Tibial artery (tissue), 4 donors: Measurements from ENCODE around the gene PIK3R5.

Source experiments
- DNase-seq, 2 donors: peaks; one replicate each; pipeline ENCODE4 v3.0.0-alpha.2; 2019
- H3K27ac ChIP-seq, 2 donors: fragments of 200-600 bp; sonication (generic) in 1 of 2; 1 replicate in 1 of 2; 2 replicates in 1 of 2; pipeline ENCODE4 v1.5.1; 2018 to 2019; ENCODE audit warnings: mild to moderate bottlenecking in 1 of 2
- H3K27me3 ChIP-seq, 2 donors: fragments of 200-600 bp; sonication (generic) in 1 of 2; one replicate each; pipeline versions ENCODE4 v1.5.1 to v1.6.0; 2016 to 2019
- H3K36me3 ChIP-seq, 3 donors: fragments of 200-600 bp; sonication (generic) in 2 of 3; one replicate each; pipeline ENCODE4 v1.5.1; 2016 to 2019; ENCODE audit warnings: mild to moderate bottlenecking in 2 of 3
- H3K4me1 ChIP-seq, 4 donors: fragments of 200-600 bp; sonication (generic) in 2 of 4; 1 replicate in 3 of 4; 2 replicates in 1 of 4; pipeline ENCODE4 v1.5.1; 2016 to 2019
- H3K4me3 ChIP-seq, 2 donors: fragments of 200-600 bp; sonication (generic) in 1 of 2; 1 replicate in 1 of 2; 2 replicates in 1 of 2; pipeline ENCODE4 v1.5.1; 2018 to 2019; ENCODE audit warnings: mild to moderate bottlenecking in 2 of 2
- H3K9me3 ChIP-seq, 3 donors: fragments of 200-600 bp; sonication (generic) in 1 of 3; one replicate each; pipeline ENCODE4 v1.5.1; 2016 to 2019
- intact Hi-C: fragments of 100-400 bp; cut with DNase I; formaldehyde crosslinking; loops from one replicate; pipeline ENCODE4 v1.15.0; 2023; ENCODE audit warnings: low total_unique reads
- TF ChIP-seq, protein P1 (sequence below), 2 experiments: fragments of 200-600 bp in 1 of 2; fragments of 450-650 bp in 1 of 2; IDR thresholded peaks; one replicate each; pipeline ENCODE4 v1.5.1; 2017 to 2019; ENCODE audit warnings: antibody characterized with exemption in 2 of 2, mild to moderate bottlenecking in 1 of 2, moderate library complexity in 1 of 2

PIK3R5 gene

DNA sequence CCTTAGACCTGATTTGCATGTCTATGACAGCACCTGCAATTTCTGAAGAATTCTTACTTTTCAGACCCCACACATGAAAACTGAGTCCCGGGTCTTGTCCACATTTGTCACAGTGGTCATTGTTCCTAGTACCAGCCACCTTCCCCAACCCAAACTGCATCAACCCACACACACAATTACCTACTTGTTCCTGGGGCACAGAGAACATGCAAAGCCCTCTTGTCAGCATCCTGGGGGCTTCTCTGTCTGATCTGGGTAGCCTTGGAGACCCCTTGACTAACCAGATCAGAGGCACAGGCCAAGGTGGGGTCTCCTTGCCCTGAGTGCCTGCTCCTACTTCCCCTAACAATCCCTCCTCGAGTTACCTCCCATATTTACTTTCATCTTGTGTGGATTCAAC is 61.3 kb downstream of the PIK3R5 start:
- TF ChIP-seq, protein P1, sequence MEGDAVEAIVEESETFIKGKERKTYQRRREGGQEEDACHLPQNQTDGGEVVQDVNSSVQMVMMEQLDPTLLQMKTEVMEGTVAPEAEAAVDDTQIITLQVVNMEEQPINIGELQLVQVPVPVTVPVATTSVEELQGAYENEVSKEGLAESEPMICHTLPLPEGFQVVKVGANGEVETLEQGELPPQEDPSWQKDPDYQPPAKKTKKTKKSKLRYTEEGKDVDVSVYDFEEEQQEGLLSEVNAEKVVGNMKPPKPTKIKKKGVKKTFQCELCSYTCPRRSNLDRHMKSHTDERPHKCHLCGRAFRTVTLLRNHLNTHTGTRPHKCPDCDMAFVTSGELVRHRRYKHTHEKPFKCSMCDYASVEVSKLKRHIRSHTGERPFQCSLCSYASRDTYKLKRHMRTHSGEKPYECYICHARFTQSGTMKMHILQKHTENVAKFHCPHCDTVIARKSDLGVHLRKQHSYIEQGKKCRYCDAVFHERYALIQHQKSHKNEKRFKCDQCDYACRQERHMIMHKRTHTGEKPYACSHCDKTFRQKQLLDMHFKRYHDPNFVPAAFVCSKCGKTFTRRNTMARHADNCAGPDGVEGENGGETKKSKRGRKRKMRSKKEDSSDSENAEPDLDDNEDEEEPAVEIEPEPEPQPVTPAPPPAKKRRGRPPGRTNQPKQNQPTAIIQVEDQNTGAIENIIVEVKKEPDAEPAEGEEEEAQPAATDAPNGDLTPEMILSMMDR (IDR thresholded peaks at IDR 0.05) = no peak

DNA sequence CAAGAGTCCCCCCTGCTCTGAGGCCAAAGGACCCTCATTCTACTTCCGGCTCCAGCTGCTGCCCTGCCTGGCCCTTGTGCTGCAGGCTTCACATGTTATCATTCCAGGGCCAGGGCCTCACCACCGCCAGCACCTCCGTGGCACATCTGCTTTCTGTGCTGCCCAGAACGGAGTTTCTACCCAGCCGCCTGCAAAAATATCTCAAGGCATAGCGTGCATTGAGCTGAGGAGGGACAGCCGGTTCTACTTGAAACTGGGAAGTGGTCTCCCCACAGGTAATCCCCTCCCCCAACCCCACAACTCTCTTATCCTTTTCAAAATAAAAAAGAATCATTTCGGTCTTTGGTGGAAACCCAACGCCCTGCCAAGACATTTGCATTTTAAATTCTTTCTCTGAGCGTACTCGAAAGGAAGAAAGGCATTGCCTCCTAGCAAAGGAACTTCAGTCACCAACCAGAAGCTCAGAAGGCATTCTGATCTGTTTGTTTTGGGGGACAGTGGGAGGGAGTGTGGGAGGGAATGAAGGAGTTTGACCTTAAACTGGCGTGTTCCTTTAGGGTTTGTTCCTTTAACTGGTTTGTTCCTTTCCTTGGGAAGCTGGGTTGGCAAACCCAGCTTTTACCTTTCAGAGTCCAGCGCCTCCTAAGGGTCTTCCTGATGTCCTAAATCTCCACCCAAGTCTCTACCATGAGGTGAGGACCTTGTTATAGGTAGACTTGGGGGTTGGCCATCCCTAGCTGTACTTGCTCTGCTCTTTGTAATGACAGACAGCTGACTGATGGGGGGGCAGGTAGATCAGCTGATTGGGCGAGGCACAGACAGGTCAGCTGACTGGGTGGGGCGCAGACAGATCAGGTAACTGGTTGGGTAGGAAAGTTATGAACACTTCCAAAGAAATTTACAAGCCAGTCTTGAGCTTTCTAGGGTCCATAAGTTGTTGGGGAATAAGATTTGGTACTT is 64.6 kb downstream of the PIK3R5 start:
- DNase-seq = peak in 1 of 2 donors; percentile 33
- Histone ChIP-seq H3K27ac (no peak overlapping the region), H3K36me3 (no peaks in the 10 kb centered on the region), H3K9me3 (no peaks in the 10 kb centered on the region), H3K4me3 (no peak overlapping the region), H3K27me3 (peaks cover 0 to 31% of the 10 kb centered on the region in 2 donors), H3K4me1 (no peaks in the 10 kb centered on the region)
- TF ChIP-seq, protein P1 (IDR thresholded peaks at IDR 0.05) = no peak
- intact Hi-C loops = no loop called here

More for the DNA sequence above, 61.3 kb downstream of the PIK3R5 start:
- H3K27ac ChIP-seq = no peak overlapping the region
- no peaks in the 10 kb centered on the region for H3K4me1 ChIP-seq
- intact Hi-C loops = no loop called here
- H3K36me3 ChIP-seq = no peaks in the 10 kb centered on the region
- H3K4me3 ChIP-seq = no peak overlapping the region
- no peaks in the 10 kb centered on the region for H3K9me3 ChIP-seq
- no peak for DNase-seq
- peaks cover 0 to 25% of the 10 kb centered on the region in 2 donors for H3K27me3 ChIP-seq

DNA sequence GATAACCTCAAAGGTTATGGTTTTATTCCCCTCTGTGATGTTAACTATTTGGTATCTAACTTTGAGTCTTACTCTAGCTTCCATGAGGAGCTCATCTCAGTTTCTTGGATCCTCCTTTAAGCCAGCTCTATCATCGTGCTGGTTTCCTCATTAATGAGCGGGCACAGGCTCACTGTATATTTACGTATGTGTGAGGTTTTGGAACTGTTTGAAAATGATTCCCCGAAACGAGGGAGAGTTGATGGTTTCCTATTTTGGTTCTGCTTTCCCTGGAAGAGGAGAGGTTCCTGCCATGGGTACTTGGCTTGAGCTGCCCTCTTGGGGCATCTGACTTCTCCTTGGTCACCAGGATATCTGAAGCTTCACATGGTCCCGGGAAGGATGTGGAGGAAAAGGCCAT is 65.3 kb downstream of the PIK3R5 start:
- intact Hi-C loops = no loop called here
- H3K36me3 ChIP-seq = no peaks in the 10 kb centered on the region
- TF ChIP-seq, protein P1 (IDR thresholded peaks at IDR 0.05) = no peak
- H3K9me3 ChIP-seq = no peaks in the 10 kb centered on the region
- H3K4me3 ChIP-seq = no peak overlapping the region
- peaks cover 0 to 34% of the 10 kb centered on the region in 2 donors for H3K27me3 ChIP-seq
- no peak for DNase-seq
- H3K4me1 ChIP-seq = no peaks in the 10 kb centered on the region
- no peak overlapping the region for H3K27ac ChIP-seq

DNA sequence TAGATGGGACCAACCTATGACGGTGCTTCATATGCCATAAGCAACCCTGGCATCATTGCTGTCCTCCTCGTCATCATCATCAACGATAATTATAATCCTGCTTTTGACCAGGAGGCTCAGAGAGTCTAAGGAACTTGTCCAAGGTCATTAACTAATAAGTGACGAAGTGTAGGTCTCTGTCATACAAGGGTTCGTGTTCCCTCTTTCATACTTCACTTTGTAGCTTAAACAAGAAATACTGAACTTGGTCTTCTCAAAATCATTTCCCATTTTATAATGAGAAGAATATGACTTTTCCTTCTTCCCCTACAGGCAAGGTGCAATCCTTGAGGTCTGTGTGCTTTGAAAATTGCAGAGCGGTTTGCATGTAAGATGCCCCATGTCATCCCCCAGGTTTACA is 66.9 kb downstream of the PIK3R5 start:
- Histone ChIP-seq H3K36me3 (no peaks in the 10 kb centered on the region), H3K9me3 (no peaks in the 10 kb centered on the region), H3K4me3 (no peak overlapping the region), H3K27ac (no peak overlapping the region), H3K27me3 (peaks cover 0 to 23% of the 10 kb centered on the region in 2 donors), H3K4me1 (peaks cover 0 to 4% (median 0%) of the 10 kb centered on the region in 4 donors)
- intact Hi-C loops = no loop called here
- no peak for DNase-seq
- TF ChIP-seq, protein P1 (IDR thresholded peaks at IDR 0.05) = no peak

DNA sequence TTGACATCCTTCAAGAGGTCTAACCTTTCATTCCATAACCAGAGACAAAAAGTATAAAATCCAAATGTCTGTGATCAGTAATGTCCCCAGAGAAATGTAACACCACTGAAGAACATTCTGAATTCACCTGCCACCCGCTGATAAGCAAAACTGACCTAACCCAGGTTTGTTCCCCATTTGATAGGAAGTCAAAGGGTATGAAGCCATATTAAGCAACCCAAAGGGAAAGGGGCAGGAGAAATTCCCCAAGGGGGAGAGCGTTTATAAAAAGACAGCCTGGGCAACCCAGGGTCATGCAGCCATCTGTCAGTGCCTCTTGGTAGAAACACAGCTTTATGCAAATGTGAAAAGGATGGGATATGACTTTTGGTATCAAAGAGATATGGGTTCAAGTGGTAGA is 67.4 kb downstream of the PIK3R5 start:
- intact Hi-C loops = no loop called here
- Histone ChIP-seq H3K36me3 (no peaks in the 10 kb centered on the region), H3K9me3 (no peaks in the 10 kb centered on the region), H3K27me3 (peaks cover 0 to 23% of the 10 kb centered on the region in 2 donors), H3K4me3 (no peak overlapping the region), H3K4me1 (peaks cover 0 to 4% (median 0%) of the 10 kb centered on the region in 4 donors), H3K27ac (no peak overlapping the region)
- TF ChIP-seq, protein P1 (IDR thresholded peaks at IDR 0.05) = no peak
- no peak for DNase-seq
